Astrocyte (in vitro differentiated cells and primary cell): Measurements from ENCODE around the gene DTWD2. TPM values are rescaled to one million over a fixed set of nuclear protein-coding genes. Genes with fewer than 3 reads are reported as not detected.
A peak's percentile ranks its signal among the peaks of the same experiment; 100 is the strongest.

Experiments used
- DNase-seq: peaks from one replicate; pipeline ENCODE4 v3.0.0-alpha.2; 2010; ENCODE audit warnings: low read depth
- FAIRE-seq: peaks from 2 replicates; lab custom pipeline; 2011; peaks lifted over from hg19 to GRCh38; lab: Jason Lieb, UNC
- H2AFZ ChIP-seq: 2 replicates; pipeline ENCODE4 v1.6.0; 2012; ENCODE audit warnings: low read depth, low read length, inconsistent platforms
- H3K27ac ChIP-seq: 2 replicates; pipeline ENCODE4 v1.5.1; 2011; ENCODE audit warnings: low read depth, low read length, inconsistent platforms
- H3K27me3 ChIP-seq: 2 replicates; pipeline ENCODE4 v1.6.0; 2011; ENCODE audit warnings: low read length, inconsistent platforms; ENCODE audit not compliant: insufficient read depth
- H3K36me3 ChIP-seq: 2 replicates; pipeline ENCODE4 v1.5.1; 2011; ENCODE audit warnings: low read length, inconsistent platforms; ENCODE audit not compliant: insufficient read depth
- H3K4me1 ChIP-seq: 2 replicates; pipeline ENCODE4 v1.5.1; 2011; ENCODE audit warnings: low read length, inconsistent platforms; ENCODE audit not compliant: insufficient read depth
- H3K4me2 ChIP-seq: 2 replicates; pipeline ENCODE4 v1.6.0; 2012; ENCODE audit warnings: low read length, inconsistent platforms
- H3K4me3 ChIP-seq: 2 replicates; pipeline ENCODE4 v1.5.1; 2011; ENCODE audit warnings: low read depth, mild to moderate bottlenecking, low read length, inconsistent platforms; ENCODE audit not compliant: insufficient read depth
- H3K79me2 ChIP-seq: 2 replicates; pipeline ENCODE4 v1.6.0; 2012; ENCODE audit warnings: mild to moderate bottlenecking, low read length, inconsistent platforms; ENCODE audit not compliant: insufficient read depth
- H3K9ac ChIP-seq: 2 replicates; pipeline ENCODE4 v1.6.0; 2012; ENCODE audit warnings: mild to moderate bottlenecking, low read length, inconsistent platforms
- H3K9me3 ChIP-seq: 2 replicates; pipeline ENCODE4 v1.5.1; 2012; ENCODE audit warnings: low read depth, mild to moderate bottlenecking, low read length, inconsistent platforms; ENCODE audit not compliant: insufficient read depth
- H4K20me1 ChIP-seq: 2 replicates; pipeline ENCODE4 v1.6.0; 2012; ENCODE audit warnings: low read length, inconsistent platforms; ENCODE audit not compliant: insufficient read depth
- H3K27ac Mint-ChIP-seq: one replicate; pipeline ENCODE4 v1.8.0; 2021; ENCODE audit warnings: mild to moderate bottlenecking, mixed read lengths; ENCODE audit not compliant: unreplicated experiment
- H3K27me3 Mint-ChIP-seq: one replicate; pipeline ENCODE4 v1.8.0; 2021; ENCODE audit warnings: low read depth, mixed read lengths; ENCODE audit not compliant: unreplicated experiment
- H3K36me3 Mint-ChIP-seq: one replicate; pipeline ENCODE4 v1.8.0; 2021; ENCODE audit warnings: low read depth, mixed read lengths; ENCODE audit not compliant: unreplicated experiment
- H3K4me1 Mint-ChIP-seq: one replicate; pipeline ENCODE4 v1.8.0; 2021; ENCODE audit warnings: low read depth, mixed read lengths; ENCODE audit not compliant: unreplicated experiment
- H3K4me3 Mint-ChIP-seq: one replicate; pipeline ENCODE4 v1.8.0; 2021; ENCODE audit warnings: mild to moderate bottlenecking, moderate library complexity, mixed read lengths; ENCODE audit not compliant: unreplicated experiment
- H3K9me3 Mint-ChIP-seq: one replicate; pipeline ENCODE4 v1.8.0; 2021; ENCODE audit warnings: mild to moderate bottlenecking, mixed read lengths; ENCODE audit not compliant: unreplicated experiment
- CTCF ChIP-seq: IDR thresholded peaks from 2 replicates; pipeline ENCODE4 v1.5.1; 2011; ENCODE audit warnings: low read depth, mild to moderate bottlenecking, inconsistent platforms, low read length, moderate library complexity; ENCODE audit not compliant: insufficient read depth
- EZH2 ChIP-seq: IDR thresholded peaks from 2 replicates; pipeline ENCODE4 v1.6.1; 2012; ENCODE audit warnings: mild to moderate bottlenecking, low read length, inconsistent platforms; ENCODE audit not compliant: insufficient read depth
- total RNA-seq: library from RNA; stranded (reverse); gene quantifications from 2 replicates; pipeline ENCODE4 v1.2.1, GENCODE V29; 2021

DTWD2 gene
- total RNA-seq, 1 donor from 2014 or later, result 4.9 TPM

GRCh38 chr5:118923295-118924005 is 64.9 kb downstream of the DTWD2 start:
- Mint-ChIP-seq H3K27ac (no peak overlapping the region), H3K27me3 (no peaks in the 10 kb centered on the region), H3K9me3 (no peaks in the 10 kb centered on the region), H3K36me3 (no peaks in the 10 kb centered on the region), H3K4me3 (no peak overlapping the region), H3K4me1 (no peaks in the 10 kb centered on the region)
- DNase-seq, result no peak
- Histone ChIP-seq H3K4me2 (no peak overlapping the region), H3K27ac (no peak overlapping the region), H3K4me1 (no peaks in the 10 kb centered on the region), H2AFZ (no peak overlapping the region), H3K27me3 (no peaks in the 10 kb centered on the region), H3K9me3 (no peaks in the 10 kb centered on the region), H3K79me2 (no peaks in the 10 kb centered on the region), H4K20me1 (no peaks in the 10 kb centered on the region), H3K9ac (no peak overlapping the region), H3K36me3 (no peaks in the 10 kb centered on the region), H3K4me3 (no peak overlapping the region)
- no peak for FAIRE-seq
- TF ChIP-seq CTCF (no peak), EZH2 (no peak)

GRCh38 chr5:118921866-118922265 is 66.5 kb downstream of the DTWD2 start:
- H3K36me3 Mint-ChIP-seq, result no peaks in the 10 kb centered on the region
- no peaks in the 10 kb centered on the region for H3K4me1 Mint-ChIP-seq
- no peak overlapping the region for H2AFZ ChIP-seq
- no peak overlapping the region for H3K9ac ChIP-seq
- FAIRE-seq (no peak), DNase-seq (peak; percentile 23)
- TF ChIP-seq EZH2 (no peak), CTCF (no peak)
- no peak overlapping the region for H3K4me3 Mint-ChIP-seq
- no peak overlapping the region for H3K4me3 ChIP-seq
- H3K9me3 Mint-ChIP-seq, result no peaks in the 10 kb centered on the region
- H3K27me3 ChIP-seq, result no peaks in the 10 kb centered on the region
- H3K27me3 Mint-ChIP-seq, result no peaks in the 10 kb centered on the region
- H3K9me3 ChIP-seq, result no peaks in the 10 kb centered on the region
- H4K20me1 ChIP-seq, result no peaks in the 10 kb centered on the region
- no peaks in the 10 kb centered on the region for H3K79me2 ChIP-seq
- no peaks in the 10 kb centered on the region for H3K36me3 ChIP-seq
- H3K4me1 ChIP-seq, result no peaks in the 10 kb centered on the region
- no peak overlapping the region for H3K4me2 ChIP-seq
- no peak overlapping the region for H3K27ac Mint-ChIP-seq
- no peak overlapping the region for H3K27ac ChIP-seq

- Mint-ChIP-seq H3K36me3 (no peaks in the 10 kb centered on the region), H3K27ac (no peak overlapping the region), H3K4me1 (no peaks in the 10 kb centered on the region), H3K9me3 (no peaks in the 10 kb centered on the region), H3K4me3 (no peak overlapping the region), H3K27me3 (no peaks in the 10 kb centered on the region)
- Histone ChIP-seq H3K79me2 (no peaks in the 10 kb centered on the region), H3K4me3 (no peak overlapping the region), H3K36me3 (no peaks in the 10 kb centered on the region), H3K27me3 (no peaks in the 10 kb centered on the region), H2AFZ (no peak overlapping the region), H3K9ac (no peak overlapping the region), H3K27ac (no peak overlapping the region), H3K4me1 (no peaks in the 10 kb centered on the region), H3K9me3 (no peaks in the 10 kb centered on the region), H3K4me2 (no peak overlapping the region), H4K20me1 (no peaks in the 10 kb centered on the region)
- FAIRE-seq (no peak), DNase-seq (no peak)
- no peak for TF ChIP-seq EZH2
- no peak for TF ChIP-seq CTCF
These were observed 69.3 kb downstream of the DTWD2 start for GRCh38 chr5:118919016-118919415.
